BLaER1 (cell line): ENCODE measurements around the gene NPC1L1.
A peak's percentile ranks its signal among the peaks of the same experiment; 100 is the strongest.

Experiments
- H3K27ac ChIP-seq: shearing (Covaris generic); formaldehyde crosslinking; 2 replicates; pipeline ENCODE4 v1.8.1; 2022
- H3K27me3 ChIP-seq: shearing (Covaris generic); formaldehyde crosslinking; 2 replicates; pipeline ENCODE4 v1.8.1; 2022
- H3K36me3 ChIP-seq: shearing (Covaris generic); formaldehyde crosslinking; 2 replicates; pipeline ENCODE4 v1.8.1; 2022
- H3K4me1 ChIP-seq: shearing (Covaris generic); formaldehyde crosslinking; 2 replicates; pipeline ENCODE4 v1.8.1; 2022
- H3K4me2 ChIP-seq: shearing (Covaris generic); formaldehyde crosslinking; 2 replicates; pipeline ENCODE4 v1.8.1; 2022
- H3K4me3 ChIP-seq: shearing (Covaris generic); formaldehyde crosslinking; 2 replicates; pipeline ENCODE4 v1.8.1; 2022
- H3K9ac ChIP-seq: shearing (Covaris generic); formaldehyde crosslinking; 2 replicates; pipeline ENCODE4 v1.8.1; 2022
- H3K9me3 ChIP-seq: shearing (Covaris generic); formaldehyde crosslinking; 2 replicates; pipeline ENCODE4 v1.8.1; 2022
- H4K20me1 ChIP-seq: shearing (Covaris generic); formaldehyde crosslinking; 2 replicates; pipeline ENCODE4 v1.8.1; 2022
- Cebpa-rat ChIP-seq: shearing (Covaris generic); IDR thresholded peaks from 2 replicates; pipeline ENCODE4 v1.8.1; 2022

NPC1L1 gene

DNA sequence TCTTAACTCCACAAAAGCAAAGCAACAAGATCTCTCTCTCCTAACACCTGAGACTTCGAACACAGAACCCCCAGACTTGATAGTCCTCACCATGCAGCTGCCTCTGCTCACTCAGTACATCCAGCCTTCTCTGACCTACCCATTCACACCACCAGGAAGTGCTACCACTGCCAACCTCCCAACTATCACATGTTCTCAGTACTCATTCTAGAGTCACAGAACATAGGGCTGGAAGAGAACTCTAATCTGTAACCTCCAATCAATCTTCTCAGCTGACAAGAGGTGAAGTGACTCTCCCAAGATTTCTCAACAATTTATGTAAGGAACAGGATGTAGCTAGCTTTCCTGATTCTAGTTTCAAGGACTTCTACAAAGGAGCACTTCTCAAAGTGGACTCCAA lies 54.4 kb downstream of the NPC1L1 start:
- no peak for TF ChIP-seq Cebpa-rat
- Histone ChIP-seq H3K4me3 (no peak overlapping the region), H3K4me1 (peaks cover 58% of the 10 kb centered on the region), H3K27me3 (no peaks in the 10 kb centered on the region), H3K9me3 (peaks cover 26% of the 10 kb centered on the region), H3K36me3 (peaks cover 54% of the 10 kb centered on the region), H3K27ac (no peak overlapping the region), H3K9ac (no peak overlapping the region), H3K4me2 (peak overlapping the region; percentile 78), H4K20me1 (peaks cover 26% of the 10 kb centered on the region; the same call in 1 of the 2 replicates)

DNA sequence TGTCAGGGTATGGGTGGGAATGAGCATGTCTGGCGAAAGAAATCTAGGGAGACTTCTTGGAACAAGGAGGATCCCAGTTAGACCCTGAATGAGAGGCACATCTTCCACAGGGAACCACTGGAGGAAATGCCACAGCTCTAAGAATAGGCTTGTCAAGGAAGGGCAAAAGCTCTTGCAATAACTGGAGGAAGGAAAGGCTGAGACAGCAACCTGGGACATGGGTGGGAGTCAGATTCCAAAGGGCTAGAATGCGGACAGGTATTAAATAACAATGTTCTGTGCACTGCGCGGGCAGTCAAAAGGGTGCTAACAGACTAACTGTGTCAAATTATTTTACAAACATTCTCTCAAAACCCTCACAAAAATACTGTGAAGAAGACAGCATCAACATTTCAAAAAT lies 55.1 kb downstream of the NPC1L1 start:
- H3K4me1 ChIP-seq: peaks cover 54% of the 10 kb centered on the region
- H3K9ac ChIP-seq: no peak overlapping the region
- H3K27ac ChIP-seq: no peak overlapping the region
- peaks cover 33% of the 10 kb centered on the region; the same call in 1 of the 2 replicates for H4K20me1 ChIP-seq
- peaks cover 60% of the 10 kb centered on the region for H3K36me3 ChIP-seq
- no peak for TF ChIP-seq Cebpa-rat
- H3K4me2 ChIP-seq: peak overlapping the region; percentile 78
- H3K27me3 ChIP-seq: no peaks in the 10 kb centered on the region
- H3K4me3 ChIP-seq: no peak overlapping the region
- peaks cover 26% of the 10 kb centered on the region for H3K9me3 ChIP-seq

DNA sequence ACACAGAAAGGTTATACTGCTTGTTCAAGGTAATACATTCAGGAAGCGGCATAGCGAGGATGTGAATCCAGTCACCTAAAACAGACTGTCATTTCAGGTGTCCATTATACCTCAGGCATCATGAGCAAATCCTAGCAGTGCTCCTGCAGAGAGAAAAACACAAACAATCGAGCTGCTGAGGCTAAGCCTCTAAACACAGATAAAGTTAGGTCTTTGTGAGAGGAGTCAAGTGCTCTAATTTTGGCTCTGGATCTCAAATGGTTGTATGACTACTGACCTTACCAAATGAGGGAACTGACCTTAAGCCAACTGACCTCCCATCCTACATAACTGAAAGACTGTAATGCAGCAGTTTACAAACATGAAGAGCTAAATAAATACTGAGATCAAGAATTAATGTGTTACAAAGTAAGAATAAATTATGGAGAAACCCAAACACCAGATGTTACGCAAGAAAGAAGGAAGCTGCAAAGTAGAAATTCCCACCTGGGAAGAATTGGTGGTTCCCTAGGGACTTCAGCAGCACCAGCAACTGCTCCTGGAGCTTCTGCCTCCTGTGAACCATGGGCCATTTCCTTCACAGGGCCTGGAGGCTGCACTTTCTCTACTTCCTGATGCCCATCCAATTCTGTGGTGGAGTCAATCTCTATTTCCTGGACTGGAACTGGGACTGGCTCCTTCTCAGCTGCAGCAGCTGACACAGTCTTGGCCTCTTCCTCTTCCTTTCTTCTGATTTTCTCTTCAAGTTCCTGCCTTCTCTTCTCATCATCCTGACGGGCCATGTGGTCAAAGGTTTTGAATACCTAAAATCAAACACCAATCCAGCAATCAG lies 56.4 kb downstream of the NPC1L1 start:
- Histone ChIP-seq H3K9me3 (peaks cover 26% of the 10 kb centered on the region), H3K36me3 (peaks cover 71% of the 10 kb centered on the region), H3K27me3 (no peaks in the 10 kb centered on the region), H3K4me3 (peak overlapping the region; percentile 6; the same call in 1 of the 2 replicates), H3K9ac (no peak overlapping the region), H3K4me2 (peak overlapping the region; percentile 78), H3K27ac (no peak overlapping the region), H4K20me1 (peaks cover 38% of the 10 kb centered on the region; the same call in 1 of the 2 replicates), H3K4me1 (peaks cover 52% of the 10 kb centered on the region)
- peak; percentile 59; the same call in 1 of the 2 replicates for TF ChIP-seq Cebpa-rat

DNA sequence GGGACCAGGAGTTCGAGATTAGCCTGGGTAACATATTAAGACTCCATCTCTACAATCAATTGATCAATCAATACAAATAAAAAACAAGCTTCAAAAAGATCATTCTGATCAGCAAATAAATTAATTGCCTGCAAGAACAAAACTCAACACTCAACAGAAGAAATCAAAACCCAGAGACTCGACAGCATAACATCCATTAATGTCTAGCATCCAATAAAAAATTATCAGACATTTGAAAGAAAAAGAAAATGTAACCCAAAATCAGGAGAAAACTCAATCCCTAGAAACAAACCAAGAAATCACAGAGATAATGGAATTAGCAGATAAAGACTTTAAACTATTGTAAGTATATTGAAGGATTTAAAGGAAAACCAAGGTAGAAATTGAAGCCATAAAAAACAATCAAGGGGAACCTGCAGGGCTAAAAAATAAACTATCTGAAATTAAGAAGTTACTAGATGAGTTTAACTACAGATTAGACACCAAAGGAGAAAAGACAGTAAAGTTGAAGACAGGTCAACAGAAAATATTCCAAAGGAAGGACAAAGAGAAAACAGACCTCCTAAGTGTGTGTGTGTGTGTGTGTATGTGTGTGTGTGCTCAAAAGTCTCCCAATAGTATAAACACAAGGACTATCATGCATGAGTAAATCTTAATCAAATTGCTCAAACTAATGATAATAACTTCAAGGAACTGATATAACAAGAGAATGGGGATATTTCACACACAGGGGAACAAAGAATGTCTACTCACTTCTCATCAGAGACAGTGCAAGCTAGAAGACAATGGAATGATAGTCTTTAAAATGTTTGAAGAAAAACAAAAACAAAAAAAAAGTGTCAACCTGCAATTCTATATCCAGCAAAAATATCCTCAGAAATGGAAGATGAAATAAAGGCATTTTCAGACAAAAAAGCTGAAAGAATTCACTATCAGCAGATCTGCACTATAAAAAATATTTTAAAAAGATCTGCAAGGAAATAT lies 58.3 kb downstream of the NPC1L1 start:
- H3K27me3 ChIP-seq: no peaks in the 10 kb centered on the region
- no peak overlapping the region for H3K9ac ChIP-seq
- no peak overlapping the region for H3K27ac ChIP-seq
- peaks cover 26% of the 10 kb centered on the region for H3K9me3 ChIP-seq
- H3K4me2 ChIP-seq: no peak overlapping the region
- peaks cover 89% of the 10 kb centered on the region for H3K36me3 ChIP-seq
- peaks cover 33% of the 10 kb centered on the region for H3K4me1 ChIP-seq
- no peak for TF ChIP-seq Cebpa-rat
- H4K20me1 ChIP-seq: peaks cover 54% of the 10 kb centered on the region
- H3K4me3 ChIP-seq: no peak overlapping the region

DNA sequence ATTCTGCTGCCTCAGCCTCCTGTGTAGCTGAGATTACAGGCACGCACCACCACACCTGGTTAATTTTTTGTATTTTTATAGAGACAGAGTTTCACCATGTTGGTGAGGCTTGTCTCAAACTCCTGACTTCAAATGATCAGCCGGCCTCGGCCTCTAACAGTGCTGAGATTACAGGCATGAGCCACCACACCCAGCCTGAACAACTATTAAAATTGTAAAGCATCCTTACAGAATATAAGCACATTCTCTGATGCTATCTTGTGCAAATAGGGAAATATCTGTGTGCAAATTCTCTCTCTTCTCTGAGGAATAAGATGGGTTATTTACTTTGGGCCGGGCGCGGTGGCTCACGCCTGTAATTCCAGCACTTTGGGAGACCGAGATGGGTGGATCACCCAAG lies 63.2 kb downstream of the NPC1L1 start:
- Histone ChIP-seq H3K27ac (no peak overlapping the region), H3K9ac (no peak overlapping the region), H3K9me3 (peaks cover 9% of the 10 kb centered on the region), H3K4me3 (no peak overlapping the region), H3K4me2 (no peak overlapping the region), H4K20me1 (peaks cover 85% of the 10 kb centered on the region), H3K27me3 (no peaks in the 10 kb centered on the region), H3K36me3 (peaks cover 94% of the 10 kb centered on the region), H3K4me1 (0 out of 2 replicates have a peak, but pooled peaks cover 3% of the 10 kb centered on the region)
- no peak for TF ChIP-seq Cebpa-rat

DNA sequence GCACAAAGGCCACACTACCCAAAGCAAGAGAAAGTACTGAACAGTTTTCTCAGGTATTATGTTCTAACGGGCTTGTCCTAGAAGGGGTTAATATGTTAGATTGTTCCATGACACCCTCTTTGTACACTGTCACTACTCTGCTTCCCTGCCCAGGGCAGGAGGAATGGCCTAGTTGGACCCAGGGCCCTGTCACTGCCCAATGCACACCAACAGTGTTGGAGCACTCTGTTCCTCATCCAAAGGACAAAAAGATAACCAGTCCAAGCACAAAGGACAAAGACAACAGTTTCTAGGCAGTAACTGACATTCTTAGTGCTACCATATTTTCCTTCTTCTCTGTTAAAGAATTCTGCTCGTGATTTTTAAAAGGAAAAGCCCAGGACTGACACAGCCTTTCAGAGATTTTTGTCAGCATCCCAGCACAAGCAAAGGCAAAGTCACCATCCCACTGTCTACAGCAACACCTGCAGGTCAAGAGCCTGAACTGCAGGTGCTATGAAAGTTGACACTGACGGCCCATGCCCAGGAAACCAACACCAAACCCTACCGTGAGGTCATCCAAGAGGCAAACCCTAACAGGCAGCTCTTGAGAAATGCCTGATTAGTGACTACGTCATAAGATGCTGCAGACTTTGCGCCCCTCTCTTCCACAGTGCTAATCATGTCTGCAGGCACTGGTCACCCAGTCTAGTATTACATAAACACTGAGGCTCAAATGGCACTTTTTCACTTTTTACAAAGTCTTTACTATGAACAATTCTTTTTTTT lies 63.9 kb downstream of the NPC1L1 start:
- Histone ChIP-seq H3K27me3 (no peaks in the 10 kb centered on the region), H3K36me3 (peaks cover 91% of the 10 kb centered on the region), H3K9me3 (peaks cover 2% of the 10 kb centered on the region; the same call in 1 of the 2 replicates), H3K27ac (no peak overlapping the region), H3K4me1 (0 out of 2 replicates have a peak, but pooled peaks cover 3% of the 10 kb centered on the region), H4K20me1 (peaks cover 89% of the 10 kb centered on the region), H3K9ac (no peak overlapping the region), H3K4me3 (no peak overlapping the region), H3K4me2 (no peak overlapping the region)
- no peak for TF ChIP-seq Cebpa-rat

DNA sequence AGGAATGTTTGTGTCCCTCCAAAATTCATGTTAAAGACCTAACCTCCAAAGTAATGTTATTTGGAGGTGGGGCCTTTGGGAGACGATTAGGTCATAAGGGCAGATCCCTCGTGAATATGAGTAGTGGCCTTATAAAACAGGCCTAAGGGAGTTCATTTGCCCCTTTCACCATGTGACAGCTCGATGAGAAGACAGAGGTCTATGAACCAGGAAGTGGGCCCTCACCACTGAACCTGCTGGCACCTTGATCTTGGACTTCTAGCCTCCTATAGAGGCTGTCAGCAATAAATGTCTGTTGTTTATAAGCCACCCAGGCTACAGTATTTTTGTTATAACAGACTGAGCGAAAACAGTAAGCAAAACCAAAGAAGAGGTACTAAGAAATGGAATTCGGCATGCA lies 64.8 kb downstream of the NPC1L1 start:
- H3K9ac ChIP-seq: no peak overlapping the region
- H3K27ac ChIP-seq: no peak overlapping the region
- H3K4me3 ChIP-seq: no peak overlapping the region
- TF ChIP-seq Cebpa-rat: no peak
- no peaks in the 10 kb centered on the region for H3K9me3 ChIP-seq
- H3K4me2 ChIP-seq: no peak overlapping the region
- peaks cover 90% of the 10 kb centered on the region for H3K36me3 ChIP-seq
- H3K27me3 ChIP-seq: no peaks in the 10 kb centered on the region
- H4K20me1 ChIP-seq: peaks cover 88% of the 10 kb centered on the region
- H3K4me1 ChIP-seq: 0 out of 2 replicates have a peak, but pooled peaks cover 3% of the 10 kb centered on the region

DNA sequence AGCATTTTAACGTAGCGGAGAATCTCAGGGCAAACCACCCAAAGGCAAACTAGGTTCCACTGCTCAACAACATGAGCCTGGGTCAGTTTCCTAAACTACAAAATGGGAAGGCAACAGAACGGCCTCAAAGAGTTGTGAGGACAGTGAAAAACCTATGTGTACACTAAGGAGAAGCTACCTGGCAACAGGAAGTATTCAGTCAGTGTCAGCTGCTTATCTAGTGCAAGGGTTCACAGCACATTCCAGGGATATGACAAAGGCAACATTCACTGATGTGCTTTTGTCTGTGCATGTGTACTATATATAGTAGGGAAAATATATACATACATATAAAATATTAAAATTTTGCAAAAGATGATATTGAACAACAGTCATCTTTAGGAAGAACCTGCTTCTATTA lies 67.8 kb downstream of the NPC1L1 start:
- H3K4me3 ChIP-seq: no peak overlapping the region
- peaks cover 99% of the 10 kb centered on the region for H4K20me1 ChIP-seq
- no peak overlapping the region for H3K9ac ChIP-seq
- H3K9me3 ChIP-seq: no peaks in the 10 kb centered on the region
- H3K27ac ChIP-seq: no peak overlapping the region
- no peak overlapping the region for H3K4me2 ChIP-seq
- peaks cover 90% of the 10 kb centered on the region for H3K36me3 ChIP-seq
- H3K4me1 ChIP-seq: peaks cover 3% of the 10 kb centered on the region; the same call in 1 of the 2 replicates
- no peak for TF ChIP-seq Cebpa-rat
- H3K27me3 ChIP-seq: no peaks in the 10 kb centered on the region

DNA sequence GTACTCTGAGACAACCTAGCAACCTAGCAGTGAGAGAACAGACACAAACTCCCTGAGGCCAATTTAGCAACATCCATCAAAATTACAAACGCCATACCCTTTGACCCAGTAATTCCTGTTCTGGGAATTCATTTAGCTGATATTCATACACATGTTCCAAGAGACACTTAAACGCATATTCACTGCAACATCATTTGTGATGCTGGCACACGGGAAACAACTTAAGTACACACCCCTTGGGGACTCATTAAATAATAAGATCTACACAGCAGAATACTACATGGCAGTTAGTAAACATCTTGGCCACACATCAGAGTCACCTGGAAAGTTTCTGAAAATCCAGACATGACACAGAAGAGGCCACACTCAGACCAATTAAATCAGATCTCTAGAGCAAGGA lies 68.3 kb downstream of the NPC1L1 start:
- Histone ChIP-seq H3K9ac (no peak overlapping the region), H3K9me3 (no peaks in the 10 kb centered on the region), H3K27me3 (no peaks in the 10 kb centered on the region), H3K27ac (no peak overlapping the region), H3K36me3 (peaks cover 90% of the 10 kb centered on the region), H3K4me2 (no peak overlapping the region), H3K4me1 (peaks cover 3% of the 10 kb centered on the region; the same call in 1 of the 2 replicates), H3K4me3 (no peak overlapping the region), H4K20me1 (peaks cover 99% of the 10 kb centered on the region)
- no peak for TF ChIP-seq Cebpa-rat
